SKM-1 (cell line): ENCODE results near the gene SPG7.
"Not testable (repeated sequence)": the region's sequence is repeated elsewhere in the genome, so short reads cannot be mapped to it uniquely, and the experiment has no call there.

Experiments used
- DNase-seq: peaks from one replicate; lab custom pipeline; 2025; ENCODE audit not compliant: unreplicated experiment; lab: John Stamatoyannopoulos, UW

SPG7 gene

GRCh38 chr16:89507834-89508590 is at the start of gene SPG7:
SPG7 (plus strand) TSS chr16:89508403; CDS start chr16:89508418, 15 bp downstream.
- DNase-seq = peak; percentile 63

DNA sequence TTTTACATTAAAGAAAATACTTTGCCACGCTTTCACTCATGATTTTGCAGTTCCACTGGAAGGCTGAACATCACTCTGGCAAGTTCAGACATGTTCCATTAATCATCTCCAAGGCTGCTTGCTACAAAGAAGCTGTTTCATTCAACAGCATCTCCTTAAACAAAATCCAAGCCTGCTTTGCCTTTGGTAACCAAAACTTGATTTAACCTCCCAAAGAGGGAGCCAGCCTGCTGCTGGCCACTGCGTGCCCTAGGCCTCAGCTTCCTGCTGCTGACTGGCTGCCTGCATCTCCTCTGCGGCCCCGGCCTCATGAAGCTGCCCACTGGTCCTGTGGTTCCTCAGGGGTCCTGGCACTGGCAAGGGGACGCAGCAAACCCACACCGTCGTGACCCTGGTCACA is 49.7 kb upstream of the SPG7 start:
- DNase-seq = no peak

DNA sequence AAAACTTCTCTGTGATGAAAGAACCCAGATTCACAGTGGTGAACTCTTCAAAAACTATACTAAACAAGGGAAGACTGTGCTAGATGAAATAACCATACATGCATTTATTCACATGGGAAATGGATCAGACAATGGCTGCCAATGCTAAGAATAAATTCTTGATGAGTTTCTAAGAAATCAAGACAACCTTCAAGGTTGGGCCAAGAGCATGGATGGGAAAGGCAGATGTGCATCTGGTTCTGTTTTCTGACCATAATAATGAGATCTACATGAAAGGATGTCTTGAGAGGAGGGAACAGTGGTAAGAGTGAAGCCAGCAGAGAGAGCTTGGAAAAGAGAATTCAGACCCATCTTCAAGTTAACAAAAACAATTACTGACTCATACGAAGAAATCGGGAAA is 49.2 kb upstream of the SPG7 start:
- DNase-seq = no peak

DNA sequence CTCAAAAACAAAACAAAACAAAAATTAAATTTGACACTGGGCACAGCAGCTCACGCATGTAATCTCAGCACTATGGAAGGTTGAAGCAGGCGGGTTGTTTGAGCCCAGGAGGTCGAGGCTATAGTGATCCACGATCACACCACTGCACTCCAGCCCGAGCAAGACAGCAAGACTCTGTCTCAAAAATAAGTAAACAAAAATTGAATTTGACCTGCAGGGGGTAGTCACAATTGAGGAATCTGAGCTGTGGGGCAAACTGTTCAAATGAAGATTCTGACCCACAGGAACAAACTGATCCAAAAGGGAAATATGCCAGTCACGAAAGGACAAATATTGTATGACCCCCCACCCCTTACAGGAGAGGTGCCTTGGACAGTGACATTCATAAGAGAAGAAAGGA is 47.6 kb upstream of the SPG7 start:
- no peak for DNase-seq

- DNase-seq = not testable (repeated sequence)
Measured at GRCh38 chr16:89461890-89462289, 46.3 kb upstream of the SPG7 start.

DNA sequence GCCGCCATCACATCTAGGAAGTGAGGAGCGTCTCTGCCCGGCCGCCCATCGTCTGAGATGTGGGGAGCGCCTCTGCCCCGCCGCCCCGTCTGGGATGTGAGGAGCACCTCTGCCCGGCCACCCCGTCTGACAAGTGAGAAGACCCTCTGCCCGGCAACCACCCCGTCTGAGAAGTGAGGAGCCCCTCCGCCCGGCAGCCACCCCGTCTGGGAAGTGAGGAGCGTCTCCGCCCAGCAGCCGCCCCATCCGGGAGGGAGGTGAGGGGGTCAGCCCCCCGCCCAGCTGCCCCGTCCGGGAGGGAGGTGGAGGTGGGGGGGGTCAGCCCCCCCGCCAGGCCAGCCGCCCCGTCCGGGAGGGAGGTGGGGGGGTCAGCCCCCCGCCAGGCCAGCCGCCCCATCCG is 45.6 kb upstream of the SPG7 start:
- DNase-seq = not testable (repeated sequence)

DNA sequence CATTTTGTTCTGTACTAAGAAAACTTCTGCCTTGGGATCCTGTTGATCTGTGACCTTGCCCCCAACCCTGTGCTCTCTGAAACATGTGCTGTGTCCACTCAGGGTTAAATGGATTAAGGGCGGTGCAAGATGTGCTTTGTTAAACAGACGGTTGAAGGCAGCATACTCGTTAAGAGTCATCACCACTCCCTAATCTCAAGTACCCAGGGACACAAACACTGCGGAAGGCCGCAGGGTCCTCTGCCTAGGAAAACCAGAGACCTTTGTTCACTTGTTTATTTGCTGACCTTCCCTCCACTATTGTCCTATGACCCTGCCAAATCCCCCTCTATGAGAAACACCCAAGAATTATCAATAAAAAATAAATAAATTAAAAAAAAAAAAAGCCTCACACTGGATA is 44.9 kb upstream of the SPG7 start:
- DNase-seq = not testable (repeated sequence)

DNA sequence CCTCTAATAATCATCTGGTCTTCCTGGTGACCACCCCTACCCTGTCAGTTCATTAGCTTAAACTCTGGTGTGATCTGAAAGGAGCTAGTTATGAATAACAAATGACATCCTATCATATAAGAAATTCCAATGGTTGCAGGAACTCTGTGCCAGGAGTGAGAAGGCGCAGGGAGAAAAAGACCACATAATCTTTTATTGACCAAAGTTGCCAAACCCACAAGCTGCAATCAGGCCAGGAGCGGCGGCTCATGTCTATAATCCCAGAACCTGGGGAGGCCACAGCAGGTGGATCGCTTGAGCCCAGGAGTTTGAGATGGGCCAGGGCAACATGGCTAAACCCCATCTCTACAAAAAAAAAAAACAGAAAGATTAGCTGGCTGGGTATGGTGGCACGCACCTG is 41.3 kb upstream of the SPG7 start:
- no peak for DNase-seq

DNA sequence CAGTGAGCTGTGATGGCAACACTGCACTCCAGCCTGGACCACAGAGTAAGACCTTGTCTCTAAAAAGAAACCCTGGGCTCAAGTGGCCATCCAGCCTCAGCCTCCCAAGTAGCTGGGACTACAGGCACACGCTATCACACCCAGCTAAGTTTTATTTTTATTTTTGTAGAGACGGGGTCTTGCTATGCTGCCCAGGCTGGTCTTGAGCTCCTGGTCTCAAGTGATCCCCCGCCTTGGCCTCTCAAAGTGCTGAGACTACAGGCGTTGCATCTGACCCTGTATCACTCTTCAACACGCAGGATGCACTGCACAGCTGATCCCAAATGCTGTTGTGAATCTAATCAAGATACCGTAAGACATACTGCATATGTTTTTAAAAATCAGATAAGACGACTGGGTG is 40.8 kb upstream of the SPG7 start:
- no peak for DNase-seq

- DNase-seq = no peak
Measured at GRCh38 chr16:89472711-89473075, 35.5 kb upstream of the SPG7 start.

- no peak for DNase-seq
Measured at GRCh38 chr16:89473136-89473712, 35.0 kb upstream of the SPG7 start.

DNA sequence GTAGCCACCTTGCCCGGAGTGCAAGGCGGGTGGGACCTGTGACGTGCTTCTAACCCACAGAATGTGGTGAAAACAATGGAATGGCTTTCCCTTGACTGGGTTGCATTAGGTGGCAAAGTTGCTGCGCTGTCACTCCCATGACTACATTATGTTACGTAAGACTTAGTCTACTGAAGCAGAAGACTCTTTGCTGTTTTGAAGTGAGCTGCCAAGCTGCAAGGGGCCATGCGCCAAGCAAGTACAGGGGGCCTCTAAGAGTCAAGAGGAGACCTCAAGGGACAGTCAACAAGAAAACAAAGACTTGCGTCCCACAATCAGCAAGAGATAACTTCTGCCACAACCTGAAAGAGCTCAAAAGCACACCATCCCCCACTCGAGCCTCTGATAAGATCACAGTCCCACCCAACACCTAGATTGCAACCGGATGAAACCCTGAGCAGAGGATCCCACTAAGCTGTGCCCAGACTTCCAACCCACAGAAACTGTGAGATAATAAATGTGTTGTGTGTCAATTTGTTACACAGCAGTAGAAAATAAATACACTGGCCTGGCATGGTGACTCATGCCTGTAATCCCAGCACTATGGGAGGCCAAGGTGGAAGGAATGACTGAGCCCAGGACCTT is 34.3 kb upstream of the SPG7 start:
- DNase-seq = peak; percentile 49

- no peak for DNase-seq
Measured at GRCh38 chr16:89475144-89475543, 33.1 kb upstream of the SPG7 start.

DNA sequence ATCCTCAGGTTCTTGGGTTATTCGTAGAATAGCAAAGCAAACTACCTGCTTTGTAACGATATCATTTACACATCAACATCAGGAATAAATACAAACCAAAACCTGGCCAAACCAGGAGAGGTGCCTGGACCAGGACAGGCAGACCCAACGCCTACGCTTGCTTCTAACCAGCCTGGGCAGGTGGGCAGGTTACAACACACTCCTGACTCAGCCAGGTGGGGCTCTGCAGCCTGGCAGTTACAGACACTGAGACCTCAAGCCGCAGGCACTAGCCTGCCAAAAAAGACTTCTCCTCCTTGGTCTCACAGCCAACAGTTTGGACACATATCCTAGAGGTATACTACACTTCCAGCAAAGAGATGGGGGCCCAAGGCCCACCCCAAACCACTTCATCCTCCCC is 31.8 kb upstream of the SPG7 start:
- DNase-seq = no peak

DNA sequence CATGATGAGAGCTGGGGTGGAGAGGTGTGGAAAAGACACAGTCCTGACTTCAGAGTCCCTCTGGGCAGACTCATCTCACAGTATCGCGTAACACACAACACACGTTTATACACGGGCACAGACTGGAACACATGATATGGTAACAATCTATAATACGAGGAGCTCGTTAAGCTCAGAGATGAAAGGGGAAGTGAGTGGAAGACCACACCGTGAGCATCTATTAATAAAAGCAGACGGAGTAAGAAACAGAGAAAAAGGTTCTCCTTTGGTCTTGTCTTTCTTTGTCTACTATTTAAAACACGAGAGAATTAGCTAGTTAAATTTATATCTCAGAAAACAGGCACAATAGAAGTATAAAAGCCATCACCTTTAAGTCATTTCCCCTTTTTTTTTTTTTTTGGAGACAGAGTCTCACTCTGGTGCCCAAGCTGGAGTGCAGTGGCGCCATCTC is 31.4 kb upstream of the SPG7 start:
- no peak for DNase-seq

DNA sequence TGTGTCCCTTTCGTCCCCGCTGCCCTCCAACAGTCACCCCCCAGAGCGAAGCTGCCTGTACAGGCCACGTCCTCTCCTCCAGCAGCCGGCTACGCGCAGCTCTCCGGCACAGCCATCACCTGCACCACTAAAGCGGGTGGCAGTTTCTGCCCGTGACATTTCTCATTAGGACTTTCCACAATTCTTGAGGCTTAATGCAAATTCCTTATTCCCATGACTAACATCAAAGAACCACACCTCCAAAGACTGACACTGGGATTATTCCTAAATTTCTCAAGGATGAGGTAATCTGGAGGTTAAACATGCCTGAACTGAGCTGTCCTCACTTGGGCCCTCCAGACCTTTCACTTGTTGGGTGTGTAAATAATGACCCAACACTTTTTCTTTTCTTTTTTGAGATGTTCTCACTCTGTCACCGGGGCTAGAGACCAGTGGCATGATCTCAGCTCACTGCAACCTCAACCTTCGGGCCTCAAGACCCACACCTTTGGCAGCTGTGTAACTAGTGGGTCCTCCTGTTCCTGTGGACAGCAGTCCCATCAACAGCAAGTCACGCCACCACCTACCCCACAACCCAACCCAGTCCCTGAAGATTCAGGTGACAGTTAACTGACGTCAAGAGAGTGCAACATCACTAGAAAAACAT is 29.5 kb upstream of the SPG7 start:
- no peak for DNase-seq

GRCh38 chr16:89481356-89481955 is 26.7 kb upstream of the SPG7 start:
- no peak for DNase-seq

- no peak for DNase-seq
Measured at GRCh38 chr16:89482150-89482816, 25.9 kb upstream of the SPG7 start.

DNA sequence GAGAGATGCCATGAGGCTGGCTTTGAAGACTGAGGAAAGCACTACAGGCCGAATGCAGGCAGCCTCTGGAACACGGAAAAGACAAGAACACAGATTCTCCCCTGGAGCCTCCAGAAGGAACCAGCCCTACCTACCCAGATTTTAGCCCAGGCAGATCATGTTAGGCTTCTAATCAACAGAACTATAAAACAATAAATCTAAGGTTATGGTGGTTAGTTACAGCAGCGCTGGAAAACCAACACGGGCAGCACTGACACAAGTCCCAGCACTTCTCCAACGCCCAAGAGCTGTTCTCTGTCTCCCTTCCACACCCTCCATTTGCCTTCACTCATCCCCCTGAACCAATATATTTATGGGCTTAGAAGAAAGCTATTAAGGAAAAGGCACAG is 25.4 kb upstream of the SPG7 start:
- no peak for DNase-seq

DNA sequence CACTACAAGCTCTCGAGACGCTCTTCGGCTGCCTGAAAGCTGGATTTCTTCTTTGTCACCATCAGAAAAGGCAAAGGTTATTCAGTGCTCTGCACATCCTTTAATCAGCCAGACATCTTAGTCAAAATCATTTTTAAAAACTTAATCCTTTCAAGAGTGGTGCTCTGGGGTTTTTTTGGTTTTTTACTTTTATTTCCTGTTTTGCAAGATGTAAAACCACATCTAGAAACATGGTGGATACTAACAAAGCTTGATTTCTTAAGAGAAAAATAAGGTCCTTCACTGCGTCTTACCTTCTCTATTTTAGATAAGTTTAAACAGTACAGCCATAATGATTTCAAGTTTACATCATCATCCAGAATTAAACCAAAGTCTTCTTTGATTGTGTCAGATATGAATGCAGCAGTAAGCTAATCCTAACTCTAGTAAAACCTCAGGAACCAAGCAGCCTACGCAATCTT is 24.1 kb upstream of the SPG7 start:
- DNase-seq = no peak
